WTC11 (cell line): Measurements from ENCODE around the gene COX4I1. TPM values are rescaled to one million over a fixed set of nuclear protein-coding genes. Genes with fewer than 3 reads are reported as not detected.

Experiments used
- ATAC-seq: fragments of 200-7000 bp; cut with Tn5 transposase; 2 replicates; pipeline ENCODE4 v1.10.0; 2021; ENCODE audit warnings: mild to moderate bottlenecking, moderate library complexity
- CTCF ChIA-PET: fragments of 300-600 bp; sonication (Branson Sonifier 250); formaldehyde crosslinking; loops from one replicate; lab custom pipeline; 2021; ENCODE audit warnings: antibody characterized with exemption; lab: Charles Lee
- POLR2A ChIA-PET: fragments of 350-600 bp; sonication (Branson Sonifier 250); formaldehyde crosslinking; loops from one replicate; lab custom pipeline; 2021; ENCODE audit warnings: antibody characterized with exemption; lab: Charles Lee
- DNase-seq: peaks from one replicate; pipeline ENCODE4 v3.0.0; 2021; ENCODE audit warnings: low spot score
- H3K27ac Mint-ChIP-seq: 2 replicates; pipeline ENCODE4 v1.8.0; 2021; ENCODE audit warnings: mixed read lengths
- H3K27me3 Mint-ChIP-seq: 2 replicates; pipeline ENCODE4 v1.8.0; 2021; ENCODE audit warnings: low read depth, mild to moderate bottlenecking, moderate library complexity, mixed read lengths
- H3K36me3 Mint-ChIP-seq: 2 replicates; pipeline ENCODE4 v1.8.0; 2021; ENCODE audit warnings: mixed read lengths
- H3K4me1 Mint-ChIP-seq: 2 replicates; pipeline ENCODE4 v1.8.0; 2022; ENCODE audit warnings: mixed read lengths
- H3K4me3 Mint-ChIP-seq: 2 replicates; pipeline ENCODE4 v1.8.0; 2021; ENCODE audit warnings: mild to moderate bottlenecking, moderate library complexity, mixed read lengths
- H3K9me3 Mint-ChIP-seq: 2 replicates; pipeline ENCODE4 v1.8.0; 2021; ENCODE audit warnings: mixed read lengths
- ATF1 ChIP-seq: sonication (generic); formaldehyde crosslinking; IDR thresholded peaks from 2 replicates; pipeline ENCODE4 v1.8.1; 2023; ENCODE audit warnings: mild to moderate bottlenecking, moderate library complexity, missing genetic modification reagents
- CDX4 ChIP-seq: fragments of 250-450 bp; sonication (Bioruptor Pico); IDR thresholded peaks from 2 replicates; pipeline ENCODE4 v1.9.0; 2021; ENCODE audit warnings: moderate library complexity, mild to moderate bottlenecking, inconsistent platforms, borderline replicate concordance
- CREM ChIP-seq: sonication (generic); formaldehyde crosslinking; IDR thresholded peaks from 2 replicates; pipeline ENCODE4 v1.8.1; 2022; ENCODE audit warnings: mild to moderate bottlenecking, missing genetic modification reagents, moderate library complexity
- ELF4 ChIP-seq: sonication (generic); formaldehyde crosslinking; IDR thresholded peaks from 2 replicates; pipeline ENCODE4 v1.8.1; 2022; ENCODE audit warnings: low read depth, mild to moderate bottlenecking, moderate library complexity, missing genetic modification reagents
- FOXP4 ChIP-seq: sonication (generic); formaldehyde crosslinking; IDR thresholded peaks from 2 replicates; pipeline ENCODE4 v1.8.0; 2022; ENCODE audit warnings: mild to moderate bottlenecking, missing genetic modification reagents
- GABPB1 ChIP-seq: sonication (generic); formaldehyde crosslinking; IDR thresholded peaks from 2 replicates; pipeline ENCODE4 v1.8.1; 2023; ENCODE audit warnings: mild to moderate bottlenecking, missing genetic modification reagents
- GRHL2 ChIP-seq: fragments of 250-450 bp; sonication (Bioruptor Pico); IDR thresholded peaks from 2 replicates; pipeline ENCODE4 v1.8.0; 2022; ENCODE audit warnings: mild to moderate bottlenecking, moderate library complexity; ENCODE audit not compliant: insufficient replicate concordance, severe bottlenecking
- HMGA2 ChIP-seq: fragments of 250-450 bp; sonication (Bioruptor Pico); IDR thresholded peaks from 2 replicates; pipeline ENCODE4 v1.4.0; 2021; ENCODE audit warnings: mild to moderate bottlenecking, moderate library complexity
- JAZF1 ChIP-seq: fragments of 250-450 bp; sonication (Bioruptor Pico); IDR thresholded peaks from 2 replicates; pipeline ENCODE4 v1.9.0; 2021; ENCODE audit warnings: moderate library complexity, mild to moderate bottlenecking, inconsistent platforms
- MLX ChIP-seq: sonication (generic); formaldehyde crosslinking; IDR thresholded peaks from 2 replicates; pipeline ENCODE4 v1.8.1; 2023; ENCODE audit warnings: mild to moderate bottlenecking, missing genetic modification reagents, moderate library complexity
- SP1 ChIP-seq: sonication (generic); formaldehyde crosslinking; conservative IDR thresholded peaks from 2 replicates; pipeline ENCODE4 v1.8.1; 2022; ENCODE audit warnings: missing genetic modification reagents
- ZBTB21 ChIP-seq: sonication (generic); formaldehyde crosslinking; IDR thresholded peaks from 2 replicates; pipeline ENCODE4 v1.8.1; 2023; ENCODE audit warnings: mild to moderate bottlenecking, missing genetic modification reagents, borderline replicate concordance
- ZNF138 ChIP-seq: sonication (generic); formaldehyde crosslinking; conservative IDR thresholded peaks from 2 replicates; pipeline ENCODE4 v1.8.1; 2022; ENCODE audit warnings: mild to moderate bottlenecking, moderate library complexity, missing genetic modification reagents
- ZNF671 ChIP-seq: fragments of 250-450 bp; sonication (Bioruptor Pico); IDR thresholded peaks from 2 replicates; pipeline ENCODE4 v1.8.0; 2021; ENCODE audit warnings: mild to moderate bottlenecking
- ZSCAN18 ChIP-seq: fragments of 250-450 bp; sonication (Bioruptor Pico); IDR thresholded peaks from 2 replicates; pipeline ENCODE4 v2.1.2; 2022; ENCODE audit warnings: mild to moderate bottlenecking, moderate library complexity
- total RNA-seq: library from RNA; stranded (reverse); gene quantifications from 3 replicates; pipeline ENCODE4 v1.2.3, GENCODE V29; 2021
- TF ChIP-seq, protein P1 (sequence below): sonication (generic); formaldehyde crosslinking; conservative IDR thresholded peaks from 2 replicates; pipeline ENCODE4 v1.8.1; 2023; ENCODE audit warnings: mild to moderate bottlenecking, low read depth, missing genetic modification reagents, moderate library complexity
- TF ChIP-seq, protein P2 (sequence below): sonication (generic); formaldehyde crosslinking; IDR thresholded peaks from 2 replicates; pipeline ENCODE4 v1.8.1; 2023; ENCODE audit warnings: mild to moderate bottlenecking, missing genetic modification reagents
- TF ChIP-seq, protein P3 (sequence below): sonication (generic); formaldehyde crosslinking; IDR thresholded peaks from 2 replicates; pipeline ENCODE4 v1.8.1; 2022; ENCODE audit warnings: missing genetic modification reagents, borderline replicate concordance

COX4I1 gene
- total RNA-seq, 1 experiment from 2014 or later = 618 TPM

- ATAC-seq = no peak
Observed at GRCh38 chr16:85845266-85845665, 45.8 kb downstream of the COX4I1 start.

More at GRCh38 chr16:85845266-85845665, 45.8 kb downstream of the COX4I1 start:
- TF ChIP-seq ZSCAN18 (CRISPR knock-in tag) = no peak
- TF ChIP-seq SP1 (CRISPR knock-in tag) = no peak
- no peak for TF ChIP-seq FOXP4 (CRISPR knock-in tag)
- no peak for TF ChIP-seq CDX4 (CRISPR knock-in tag)
- no peak for TF ChIP-seq GRHL2 (CRISPR knock-in tag)
- no peak for TF ChIP-seq GABPB1 (CRISPR knock-in tag)
- no peak for TF ChIP-seq CREM (CRISPR knock-in tag)
- TF ChIP-seq ZNF138 (CRISPR knock-in tag) = no peak
- TF ChIP-seq ZBTB21 (CRISPR knock-in tag) = no peak
- TF ChIP-seq HMGA2 = no peak
- TF ChIP-seq ZNF671 (CRISPR knock-in tag) = no peak
- TF ChIP-seq, protein P1, sequence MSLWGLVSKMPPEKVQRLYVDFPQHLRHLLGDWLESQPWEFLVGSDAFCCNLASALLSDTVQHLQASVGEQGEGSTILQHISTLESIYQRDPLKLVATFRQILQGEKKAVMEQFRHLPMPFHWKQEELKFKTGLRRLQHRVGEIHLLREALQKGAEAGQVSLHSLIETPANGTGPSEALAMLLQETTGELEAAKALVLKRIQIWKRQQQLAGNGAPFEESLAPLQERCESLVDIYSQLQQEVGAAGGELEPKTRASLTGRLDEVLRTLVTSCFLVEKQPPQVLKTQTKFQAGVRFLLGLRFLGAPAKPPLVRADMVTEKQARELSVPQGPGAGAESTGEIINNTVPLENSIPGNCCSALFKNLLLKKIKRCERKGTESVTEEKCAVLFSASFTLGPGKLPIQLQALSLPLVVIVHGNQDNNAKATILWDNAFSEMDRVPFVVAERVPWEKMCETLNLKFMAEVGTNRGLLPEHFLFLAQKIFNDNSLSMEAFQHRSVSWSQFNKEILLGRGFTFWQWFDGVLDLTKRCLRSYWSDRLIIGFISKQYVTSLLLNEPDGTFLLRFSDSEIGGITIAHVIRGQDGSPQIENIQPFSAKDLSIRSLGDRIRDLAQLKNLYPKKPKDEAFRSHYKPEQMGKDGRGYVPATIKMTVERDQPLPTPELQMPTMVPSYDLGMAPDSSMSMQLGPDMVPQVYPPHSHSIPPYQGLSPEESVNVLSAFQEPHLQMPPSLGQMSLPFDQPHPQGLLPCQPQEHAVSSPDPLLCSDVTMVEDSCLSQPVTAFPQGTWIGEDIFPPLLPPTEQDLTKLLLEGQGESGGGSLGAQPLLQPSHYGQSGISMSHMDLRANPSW (CRISPR knock-in tag) = no peak
- TF ChIP-seq ELF4 (CRISPR knock-in tag) = no peak
- no peak for TF ChIP-seq ATF1 (CRISPR knock-in tag)
- TF ChIP-seq, protein P2, sequence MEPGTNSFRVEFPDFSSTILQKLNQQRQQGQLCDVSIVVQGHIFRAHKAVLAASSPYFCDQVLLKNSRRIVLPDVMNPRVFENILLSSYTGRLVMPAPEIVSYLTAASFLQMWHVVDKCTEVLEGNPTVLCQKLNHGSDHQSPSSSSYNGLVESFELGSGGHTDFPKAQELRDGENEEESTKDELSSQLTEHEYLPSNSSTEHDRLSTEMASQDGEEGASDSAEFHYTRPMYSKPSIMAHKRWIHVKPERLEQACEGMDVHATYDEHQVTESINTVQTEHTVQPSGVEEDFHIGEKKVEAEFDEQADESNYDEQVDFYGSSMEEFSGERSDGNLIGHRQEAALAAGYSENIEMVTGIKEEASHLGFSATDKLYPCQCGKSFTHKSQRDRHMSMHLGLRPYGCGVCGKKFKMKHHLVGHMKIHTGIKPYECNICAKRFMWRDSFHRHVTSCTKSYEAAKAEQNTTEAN (CRISPR knock-in tag) = no peak
- TF ChIP-seq MLX (CRISPR knock-in tag) = no peak
- TF ChIP-seq JAZF1 (CRISPR knock-in tag) = no peak
- TF ChIP-seq, protein P3, sequence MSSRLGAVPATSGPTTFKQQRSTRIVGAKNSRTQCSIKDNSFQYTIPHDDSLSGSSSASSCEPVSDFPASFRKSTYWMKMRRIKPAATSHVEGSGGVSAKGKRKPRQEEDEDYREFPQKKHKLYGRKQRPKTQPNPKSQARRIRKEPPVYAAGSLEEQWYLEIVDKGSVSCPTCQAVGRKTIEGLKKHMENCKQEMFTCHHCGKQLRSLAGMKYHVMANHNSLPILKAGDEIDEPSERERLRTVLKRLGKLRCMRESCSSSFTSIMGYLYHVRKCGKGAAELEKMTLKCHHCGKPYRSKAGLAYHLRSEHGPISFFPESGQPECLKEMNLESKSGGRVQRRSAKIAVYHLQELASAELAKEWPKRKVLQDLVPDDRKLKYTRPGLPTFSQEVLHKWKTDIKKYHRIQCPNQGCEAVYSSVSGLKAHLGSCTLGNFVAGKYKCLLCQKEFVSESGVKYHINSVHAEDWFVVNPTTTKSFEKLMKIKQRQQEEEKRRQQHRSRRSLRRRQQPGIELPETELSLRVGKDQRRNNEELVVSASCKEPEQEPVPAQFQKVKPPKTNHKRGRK (CRISPR knock-in tag) = no peak
- H3K27ac Mint-ChIP-seq = no peak overlapping the region
- ChIA-PET POLR2A (no interaction called here), CTCF (interaction anchor here (1.0 kb wide), 1 partner anchor 25 kb away, joined by 3 read pairs; no protein-coding TSS in a partner anchor)
- DNase-seq = no peak
- no peaks in the 10 kb centered on the region for H3K27me3 Mint-ChIP-seq
- H3K36me3 Mint-ChIP-seq = no peaks in the 10 kb centered on the region
- no peak overlapping the region for H3K4me3 Mint-ChIP-seq
- H3K4me1 Mint-ChIP-seq = no peaks in the 10 kb centered on the region
- peaks cover 8% of the 10 kb centered on the region for H3K9me3 Mint-ChIP-seq
